Frontal cortex (tissue), 4 donors: ENCODE data around the gene AP4S1. TPM values are rescaled to one million over a fixed set of nuclear protein-coding genes. Genes with fewer than 3 reads are reported as not detected.

ENCODE experiments used
- DNase-seq, 2 donors: peaks; one replicate each; pipeline ENCODE4 v3.0.0; 2012; ENCODE audit warnings: low spot score in 2 of 2
- FAIRE-seq: peaks from 2 replicates; lab custom pipeline; 2012; peaks lifted over from hg19 to GRCh38; lab: Jason Lieb, UNC
- total RNA-seq: library from RNA; depleted of rRNA; stranded (reverse); fragments of >200 nt; gene quantifications from one replicate; pipeline ENCODE4 v1.2.3, GENCODE V29; 2014
- donor health status: control.
- donor health status: control.
- donor health status: control.

Gene AP4S1, protein sequence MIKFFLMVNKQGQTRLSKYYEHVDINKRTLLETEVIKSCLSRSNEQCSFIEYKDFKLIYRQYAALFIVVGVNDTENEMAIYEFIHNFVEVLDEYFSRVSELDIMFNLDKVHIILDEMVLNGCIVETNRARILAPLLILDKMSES
- 26.9 TPM for total RNA-seq

DNA sequence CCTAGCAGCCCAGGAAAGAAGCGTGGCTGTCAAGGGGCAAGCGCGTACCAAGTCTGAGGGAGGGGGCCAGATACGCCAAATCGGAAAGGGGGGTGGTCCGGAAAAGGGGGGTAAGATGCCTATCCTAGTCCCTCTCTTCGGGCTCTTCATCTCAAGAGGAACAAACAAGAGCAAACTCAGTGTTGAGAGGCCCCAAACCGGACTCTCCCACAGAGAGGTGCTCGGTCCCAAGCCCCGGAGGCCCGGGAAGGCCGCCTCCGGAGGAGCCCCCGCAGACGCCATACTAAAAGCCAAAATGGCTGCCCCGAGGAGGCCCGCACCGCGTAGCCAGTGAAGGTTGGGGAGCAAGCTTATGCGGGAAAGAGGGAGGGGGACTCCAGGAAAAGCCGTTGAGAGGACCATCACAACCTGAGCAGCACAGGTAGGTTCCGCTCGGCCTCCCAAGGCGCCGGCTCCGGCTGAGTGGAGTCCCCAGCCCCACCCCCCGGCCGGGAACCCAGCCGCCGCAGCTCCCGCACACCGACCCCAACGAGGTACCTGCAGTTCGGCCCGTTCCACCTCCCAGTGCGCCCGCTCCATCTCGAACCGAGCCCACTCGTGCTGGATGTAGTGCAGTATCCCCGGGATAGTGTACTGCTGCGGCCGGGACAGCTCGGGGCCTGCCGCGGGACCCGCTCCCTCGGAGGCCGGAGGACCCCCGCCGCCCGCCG is at the start of gene AP4S1:
AP4S1 (plus strand) TSS at position 283 of the 710 bp plus-strand sequence. CDS start 40,548 bp downstream, outside the sequence.
- peak; percentile 22 to 45 for DNase-seq
- FAIRE-seq: no peak

GRCh38 chr14:30977752-30978151 is 47.7 kb upstream of the AP4S1 start:
- FAIRE-seq (no peak), DNase-seq (no peak)

DNA sequence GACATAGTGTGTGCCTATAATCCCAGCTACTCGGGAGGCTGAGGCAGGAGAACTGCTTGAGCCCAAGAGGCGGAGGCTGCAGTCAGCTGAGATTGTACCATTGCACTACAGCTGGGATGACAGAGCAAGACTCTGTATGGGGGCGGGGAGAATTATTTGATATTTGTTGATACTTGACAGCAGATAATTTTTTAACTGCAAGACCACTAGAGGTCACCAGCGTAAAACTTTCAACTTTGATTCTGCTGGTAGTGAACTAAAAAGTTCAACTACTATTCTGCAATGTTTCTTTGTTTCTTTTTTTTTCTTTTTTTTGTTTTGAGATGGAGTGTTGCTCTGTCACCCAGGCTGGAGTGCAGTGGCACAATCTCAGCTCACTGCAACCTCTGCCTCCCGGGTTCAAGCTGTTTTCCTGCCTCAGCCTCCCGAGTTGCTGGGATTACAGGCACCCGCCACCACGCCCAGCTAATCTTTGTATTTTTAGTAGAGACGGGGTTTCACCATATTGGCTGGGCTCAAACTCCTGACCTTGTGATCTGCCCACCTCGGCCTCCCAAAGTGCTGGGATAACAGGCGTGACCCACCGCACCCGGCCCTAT is 45.2 kb upstream of the AP4S1 start:
- peak; percentile 33 for FAIRE-seq
- peak; percentile 8 to 43 for DNase-seq

DNA sequence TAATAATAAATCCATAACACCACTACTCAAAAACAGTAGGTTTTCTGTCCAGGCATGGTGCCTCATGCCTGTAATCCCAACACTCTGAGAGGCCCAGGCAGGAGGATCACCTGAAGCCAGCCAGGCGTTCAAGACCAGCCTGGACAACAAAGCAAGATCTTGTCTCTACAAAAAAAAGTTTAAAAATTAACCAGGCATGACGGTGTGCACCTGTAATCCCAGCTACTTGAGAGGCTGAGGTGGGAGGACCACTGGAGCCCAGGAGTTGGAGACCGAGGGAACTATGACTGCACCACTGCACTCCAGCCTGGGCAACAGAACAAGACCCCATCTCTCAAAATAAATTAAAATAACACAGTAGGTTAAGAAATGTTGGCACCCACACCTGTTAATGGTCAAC is 44.5 kb upstream of the AP4S1 start:
- FAIRE-seq (no peak), DNase-seq (no peak)

GRCh38 chr14:30982533-30982932 is 42.9 kb upstream of the AP4S1 start:
- no peak for FAIRE-seq
- DNase-seq: no peak

GRCh38 chr14:30983858-30984257 is 41.6 kb upstream of the AP4S1 start:
- no peak for FAIRE-seq
- no peak for DNase-seq

- DNase-seq (no peak), FAIRE-seq (no peak)
These were observed 39.7 kb upstream of the AP4S1 start for GRCh38 chr14:30985796-30986195.

GRCh38 chr14:30988509-30988908 is 36.9 kb upstream of the AP4S1 start:
- FAIRE-seq (no peak), DNase-seq (peak in 1 of 2 donors; percentile 11)

DNA sequence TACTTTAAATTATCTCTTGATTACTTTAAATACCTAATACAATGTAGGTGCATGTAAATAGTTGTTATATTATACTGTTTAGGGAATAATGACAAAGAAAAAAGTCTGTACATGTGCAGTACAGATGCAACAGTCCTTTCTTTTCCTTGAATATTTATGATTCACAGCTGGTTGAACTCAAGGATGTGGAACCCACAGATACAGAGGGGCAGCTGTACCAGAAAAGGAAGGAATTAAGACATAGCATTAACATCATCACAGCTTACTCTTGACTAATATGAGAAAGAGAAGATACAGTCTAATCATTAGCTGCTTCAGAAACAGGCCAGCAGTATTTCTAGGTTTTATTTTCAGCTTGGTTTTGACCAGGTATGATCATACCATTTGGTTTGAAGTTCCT is 34.7 kb upstream of the AP4S1 start:
- FAIRE-seq (no peak), DNase-seq (no peak)

DNA sequence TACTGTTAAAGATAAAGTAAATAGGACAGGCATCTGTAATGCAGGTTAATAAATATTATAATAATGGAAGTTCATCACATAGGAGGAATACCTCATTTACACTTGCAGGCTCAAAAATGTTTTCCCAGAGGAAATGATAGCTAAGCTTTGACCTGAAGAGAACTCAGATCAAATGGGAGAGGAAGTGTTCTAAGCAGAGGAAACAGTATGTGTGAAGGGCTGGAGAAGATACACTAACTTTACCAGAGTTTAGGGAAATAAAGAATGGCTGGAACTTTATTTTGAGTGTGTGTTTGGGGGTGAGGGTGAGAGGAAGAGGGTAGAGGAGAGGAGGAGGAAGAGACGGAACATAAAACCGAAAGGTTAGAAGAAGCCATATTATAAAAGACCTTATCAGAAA is 34.0 kb upstream of the AP4S1 start:
- no peak for FAIRE-seq
- DNase-seq: no peak

GRCh38 chr14:30993071-30993470 is 32.4 kb upstream of the AP4S1 start:
- FAIRE-seq (no peak), DNase-seq (no peak)

DNA sequence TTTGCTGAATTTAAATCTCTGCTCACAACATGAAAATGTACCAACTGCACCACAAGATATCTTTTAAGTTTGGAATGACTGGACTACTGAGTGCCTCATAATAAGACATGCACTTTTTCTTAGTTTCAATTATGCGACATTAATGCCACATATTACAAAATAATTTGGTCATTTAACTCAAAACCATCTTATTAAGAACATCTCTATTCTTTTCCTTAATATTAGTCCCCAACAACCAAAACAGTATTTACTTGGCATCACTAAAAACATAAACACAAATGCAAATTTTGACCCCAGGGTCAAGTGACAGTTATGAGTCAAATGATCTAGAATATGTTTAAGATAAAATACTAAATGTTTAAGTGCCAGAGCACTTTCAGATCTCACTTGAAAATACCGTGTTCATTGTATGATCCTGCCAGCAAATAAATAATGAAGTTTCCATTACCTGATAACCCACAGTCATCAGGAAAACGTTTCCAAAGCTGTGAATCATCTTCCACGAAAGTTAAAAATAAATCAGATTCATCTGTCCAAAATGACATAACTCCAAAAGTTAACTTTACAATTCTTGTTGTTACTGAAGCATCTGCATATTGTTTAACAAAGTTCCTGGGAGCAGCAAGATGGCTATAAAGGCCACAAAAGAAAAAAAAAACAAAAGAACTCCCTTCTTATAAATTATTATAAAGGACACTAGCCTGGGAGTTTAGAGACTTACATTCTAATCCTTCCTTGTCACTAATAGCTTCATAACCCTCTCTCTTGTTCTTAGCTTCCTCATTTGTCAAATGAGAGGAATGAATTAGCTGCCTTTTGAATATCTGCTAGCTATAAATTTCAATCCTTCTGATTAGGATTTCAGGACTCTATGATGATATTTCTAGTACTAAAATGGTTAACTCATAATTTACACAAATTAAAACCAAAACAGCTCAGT is 30.5 kb upstream of the AP4S1 start:
- FAIRE-seq: no peak
- no peak for DNase-seq

DNA sequence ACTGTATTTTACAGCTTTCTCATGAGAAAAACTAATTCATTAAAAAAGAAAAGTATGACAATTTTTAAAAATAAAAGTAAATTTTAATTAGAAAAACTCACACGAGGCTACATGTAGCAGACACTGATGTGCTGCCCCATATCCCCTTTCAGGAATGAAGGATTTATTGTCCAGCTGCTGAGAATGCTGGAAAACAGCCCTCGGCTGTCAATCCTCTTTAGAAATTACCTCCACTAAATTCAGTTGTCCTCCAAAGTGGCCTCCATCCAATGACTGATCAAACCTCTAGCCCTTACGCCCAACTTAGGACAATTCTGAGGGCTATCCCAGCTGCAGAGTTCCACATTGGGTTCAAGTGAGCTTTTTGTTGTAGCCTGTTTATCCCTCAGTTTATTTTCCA is 29.8 kb upstream of the AP4S1 start:
- no peak for DNase-seq
- no peak for FAIRE-seq

- DNase-seq (no peak), FAIRE-seq (no peak)
These were observed 28.4 kb upstream of the AP4S1 start for GRCh38 chr14:30996892-30997659.

GRCh38 chr14:30998100-30998706 is 27.2 kb upstream of the AP4S1 start:
- no peak for DNase-seq
- FAIRE-seq: no peak

GRCh38 chr14:30999038-30999773 is 26.2 kb upstream of the AP4S1 start:
- DNase-seq (no peak), FAIRE-seq (no peak)

GRCh38 chr14:31000629-31001338 is 24.7 kb upstream of the AP4S1 start:
- DNase-seq (no peak), FAIRE-seq (no peak)

DNA sequence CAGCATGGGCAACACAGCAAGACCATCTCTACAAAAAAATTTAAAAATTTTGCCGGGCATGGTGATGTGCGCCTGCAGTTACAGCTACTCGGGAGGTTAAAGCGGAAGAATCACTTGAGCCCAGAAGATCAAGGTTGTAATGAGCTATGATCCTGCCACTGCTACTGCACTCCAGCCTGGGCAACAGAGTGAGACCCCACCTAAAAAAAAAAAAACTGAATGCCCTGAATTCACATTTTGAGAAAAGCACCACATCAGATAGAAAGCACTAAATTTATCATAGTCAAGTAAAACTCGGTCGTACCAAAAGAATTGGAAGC is 24.1 kb upstream of the AP4S1 start:
- no peak for DNase-seq
- no peak for FAIRE-seq
